ENCODE measurements around the gene NTS. TPM values are rescaled to one million over a fixed set of nuclear protein-coding genes. Genes with fewer than 3 reads are reported as not detected.

Gene NTS
- total and polyA plus RNA-seq, 9 donors, result 0.15 to 11.7 (median 0.88) TPM; not detected in 3

- Histone ChIP-seq H3K4me3 (no peak overlapping the region), H3K9me3 (no peaks in the 10 kb centered on the region), H3K36me3 (no peaks in the 10 kb centered on the region), H3K4me1 (ENCODE audit: insufficient read depth) (no peaks in the 10 kb centered on the region), H3K27ac (no peak overlapping the region), H3K27me3 (no peaks in the 10 kb centered on the region)
- WGBS, 3 donors, result 70 to 74% (median 73%) methylated on average over 3 of the region's 3 CpGs
- intact Hi-C loops (cut with DNase I), result no loop called here
- no peak for DNase-seq
- TF ChIP-seq EP300 (IDR thresholded peaks at IDR 0.05), result no peak
- no peak for TF ChIP-seq CTCF (IDR thresholded peaks at IDR 0.05)
- no peak for TF ChIP-seq POLR2A (IDR thresholded peaks at IDR 0.05)
Measured at GRCh38 chr12:85877459-85877858, 3.4 kb downstream of the NTS start.

GRCh38 chr12:85883763-85884162, 9.7 kb downstream of the NTS start:
- Histone ChIP-seq H3K4me3 (no peak overlapping the region), H3K27me3 (no peaks in the 10 kb centered on the region), H3K36me3 (no peaks in the 10 kb centered on the region), H3K4me1 (ENCODE audit: insufficient read depth) (no peaks in the 10 kb centered on the region), H3K27ac (no peak overlapping the region), H3K9me3 (no peaks in the 10 kb centered on the region)
- DNase-seq, result no peak
- TF ChIP-seq CTCF (IDR thresholded peaks at IDR 0.05) (no peak), POLR2A (IDR thresholded peaks at IDR 0.05) (no peak), EP300 (IDR thresholded peaks at IDR 0.05) (no peak)
- intact Hi-C loops (cut with DNase I), result no loop called here

DNA sequence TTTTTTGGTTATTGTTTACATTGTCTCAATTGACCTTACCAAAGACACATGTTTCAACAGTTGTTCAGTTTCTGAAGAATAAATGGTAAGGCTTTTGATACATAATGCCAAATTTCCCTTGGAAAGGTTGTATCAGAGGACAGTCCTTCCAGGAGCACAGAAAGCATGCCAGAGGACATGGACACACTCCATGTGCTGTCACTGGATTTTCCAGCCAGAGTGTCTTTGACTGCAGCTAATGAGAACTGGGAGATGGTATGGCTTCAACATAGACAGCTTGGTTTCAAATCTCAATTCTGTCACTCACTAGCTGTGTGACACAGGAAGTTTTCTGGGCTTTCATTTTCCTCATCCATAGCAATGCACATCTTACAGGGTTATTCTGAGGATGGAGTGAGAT, 20.6 kb downstream of the NTS start:
- H3K4me1 ChIP-seq (ENCODE audit: insufficient read depth), result no peaks in the 10 kb centered on the region
- intact Hi-C loops (cut with DNase I), result no loop called here
- no peaks in the 10 kb centered on the region for H3K36me3 ChIP-seq
- DNase-seq, result no peak
- TF ChIP-seq CTCF (IDR thresholded peaks at IDR 0.05) (no peak), POLR2A (IDR thresholded peaks at IDR 0.05) (no peak), EP300 (IDR thresholded peaks at IDR 0.05) (no peak)
- no peak overlapping the region for H3K27ac ChIP-seq
- H3K9me3 ChIP-seq, result no peaks in the 10 kb centered on the region
- H3K4me3 ChIP-seq, result no peak overlapping the region
- H3K27me3 ChIP-seq, result no peaks in the 10 kb centered on the region

DNA sequence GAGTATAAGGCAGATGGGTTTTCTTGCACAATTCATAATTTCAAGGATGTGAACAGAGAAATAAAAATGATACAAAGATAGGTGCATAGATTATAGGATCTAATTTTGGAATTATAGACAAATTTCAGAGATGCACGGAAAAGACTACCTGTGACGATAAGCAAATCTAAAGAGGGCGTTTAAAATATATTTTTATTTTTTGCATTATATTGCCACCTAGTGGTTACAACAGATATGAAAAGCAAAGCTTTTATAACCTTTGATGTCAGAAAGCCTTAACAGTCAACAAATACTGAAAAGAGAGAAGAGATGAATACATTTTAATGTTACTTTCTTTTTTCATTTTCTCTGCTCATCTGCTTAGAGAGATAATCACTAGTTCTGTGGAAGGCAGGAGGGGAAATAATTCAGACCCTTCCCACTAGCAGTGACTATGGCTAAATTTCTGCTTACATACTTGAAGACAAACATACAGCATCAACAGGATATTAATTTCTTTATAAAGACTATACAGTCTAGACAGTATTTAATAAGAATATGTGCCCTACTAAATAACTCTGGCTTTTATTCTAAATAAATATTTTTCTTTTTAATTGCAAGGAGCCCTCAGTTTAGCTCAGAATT, 46.3 kb downstream of the NTS start:
- no peaks in the 10 kb centered on the region for H3K9me3 ChIP-seq
- intact Hi-C loops (cut with DNase I), result no loop called here
- no peaks in the 10 kb centered on the region for H3K27me3 ChIP-seq
- no peaks in the 10 kb centered on the region for H3K36me3 ChIP-seq
- DNase-seq, result no peak
- no peaks in the 10 kb centered on the region for H3K4me1 ChIP-seq (ENCODE audit: insufficient read depth)
- no peak for TF ChIP-seq EP300 (IDR thresholded peaks at IDR 0.05)
- TF ChIP-seq CTCF (IDR thresholded peaks at IDR 0.05), result peak in 1 of 3 donors; percentile 24
- WGBS, 3 donors, result 0 to 3% (median 0%) methylated on average over 3 of the region's 3 CpGs
- no peak overlapping the region for H3K4me3 ChIP-seq
- H3K27ac ChIP-seq, result no peak overlapping the region

All from ovary (tissue), 9 donors.